Glutamatergic neuron (in vitro differentiated cells): Measurements from ENCODE around the gene GUCA2A. TPM values are rescaled to one million over a fixed set of nuclear protein-coding genes. Genes with fewer than 3 reads are reported as not detected.

ENCODE experiments used
- DNase-seq: peaks from one replicate; pipeline ENCODE4 v3.0.0; 2022
- H3K27ac Mint-ChIP-seq: one replicate; pipeline ENCODE4 v1.8.0; 2020; ENCODE audit warnings: mild to moderate bottlenecking, mixed read lengths, inconsistent platforms; ENCODE audit not compliant: unreplicated experiment
- H3K27me3 Mint-ChIP-seq: one replicate; pipeline ENCODE4 v1.8.0; 2020; ENCODE audit warnings: mild to moderate bottlenecking, moderate library complexity, mixed read lengths, inconsistent platforms; ENCODE audit not compliant: unreplicated experiment
- H3K36me3 Mint-ChIP-seq: one replicate; pipeline ENCODE4 v1.8.0; 2020; ENCODE audit warnings: mild to moderate bottlenecking, mixed read lengths, inconsistent platforms; ENCODE audit not compliant: unreplicated experiment
- H3K4me1 Mint-ChIP-seq: one replicate; pipeline ENCODE4 v1.8.0; 2020; ENCODE audit warnings: mild to moderate bottlenecking, low read depth, mixed read lengths, inconsistent platforms; ENCODE audit not compliant: unreplicated experiment
- H3K4me3 Mint-ChIP-seq: one replicate; pipeline ENCODE4 v1.8.0; 2020; ENCODE audit warnings: mild to moderate bottlenecking, mixed read lengths, inconsistent platforms; ENCODE audit not compliant: unreplicated experiment
- H3K9me3 Mint-ChIP-seq: one replicate; pipeline ENCODE4 v1.8.0; 2020; ENCODE audit warnings: mild to moderate bottlenecking, moderate library complexity, mixed read lengths, inconsistent platforms; ENCODE audit not compliant: unreplicated experiment
- CTCF ChIP-seq: fragments of 200-600 bp; sonication (generic); IDR thresholded peaks from one replicate; pipeline ENCODE4 v1.5.0; 2021; ENCODE audit not compliant: partially characterized antibody, unreplicated experiment
- total RNA-seq: library from RNA; stranded (reverse); fragmentation: NEBNext Ultra II Directional; extraction: Animal tissue kit (Norgen Biotek cat#: 25700); gene quantifications from one replicate; pipeline ENCODE4 v1.2.1, GENCODE V29; 2021; ENCODE audit not compliant: unreplicated experiment

Gene GUCA2A
- total RNA-seq, 1 donor from 2014 or later, result not detected

- no peak for DNase-seq
- H3K4me3 Mint-ChIP-seq, result no peak overlapping the region
- H3K36me3 Mint-ChIP-seq, result no peaks in the 10 kb centered on the region
- peak overlapping the region; percentile 3 for H3K27ac Mint-ChIP-seq
- no peaks in the 10 kb centered on the region for H3K9me3 Mint-ChIP-seq
- H3K4me1 Mint-ChIP-seq, result no peaks in the 10 kb centered on the region
- H3K27me3 Mint-ChIP-seq, result no peaks in the 10 kb centered on the region
- TF ChIP-seq CTCF, result no peak
These were observed 26.8 kb upstream of the GUCA2A start for GRCh38 chr1:42191319-42191718.

- no peak overlapping the region for H3K4me3 Mint-ChIP-seq
- H3K27ac Mint-ChIP-seq, result no peak overlapping the region
- no peaks in the 10 kb centered on the region for H3K4me1 Mint-ChIP-seq
- no peak for DNase-seq
- no peaks in the 10 kb centered on the region for H3K36me3 Mint-ChIP-seq
- no peaks in the 10 kb centered on the region for H3K27me3 Mint-ChIP-seq
- H3K9me3 Mint-ChIP-seq, result no peaks in the 10 kb centered on the region
- no peak for TF ChIP-seq CTCF
These were observed 25.6 kb upstream of the GUCA2A start for GRCh38 chr1:42189931-42190853.

GRCh38 chr1:42186152-42186551 is 21.6 kb upstream of the GUCA2A start:
- DNase-seq, result no peak
- Mint-ChIP-seq H3K4me3 (no peak overlapping the region), H3K27me3 (peaks cover 2% of the 10 kb centered on the region), H3K9me3 (no peaks in the 10 kb centered on the region), H3K36me3 (no peaks in the 10 kb centered on the region), H3K4me1 (no peaks in the 10 kb centered on the region), H3K27ac (no peak overlapping the region)
- no peak for TF ChIP-seq CTCF

GRCh38 chr1:42184616-42185015 is 20.1 kb upstream of the GUCA2A start:
- H3K27ac Mint-ChIP-seq, result no peak overlapping the region
- no peak for TF ChIP-seq CTCF
- DNase-seq, result no peak
- no peaks in the 10 kb centered on the region for H3K4me1 Mint-ChIP-seq
- peaks cover 2% of the 10 kb centered on the region for H3K27me3 Mint-ChIP-seq
- H3K4me3 Mint-ChIP-seq, result no peak overlapping the region
- H3K9me3 Mint-ChIP-seq, result no peaks in the 10 kb centered on the region
- no peaks in the 10 kb centered on the region for H3K36me3 Mint-ChIP-seq

GRCh38 chr1:42183957-42184268 is 19.4 kb upstream of the GUCA2A start:
- no peak for TF ChIP-seq CTCF
- no peak for DNase-seq
- peaks cover 2% of the 10 kb centered on the region for H3K27me3 Mint-ChIP-seq
- no peaks in the 10 kb centered on the region for H3K9me3 Mint-ChIP-seq
- H3K36me3 Mint-ChIP-seq, result no peaks in the 10 kb centered on the region
- no peaks in the 10 kb centered on the region for H3K4me1 Mint-ChIP-seq
- no peak overlapping the region for H3K27ac Mint-ChIP-seq
- H3K4me3 Mint-ChIP-seq, result no peak overlapping the region
